Activated B cell treated with CpG ODN at 0.5 μM for 24 hours (primary cell): Measurements from ENCODE around the gene POLR3C. TPM values are rescaled to one million over a fixed set of nuclear protein-coding genes. Genes with fewer than 3 reads are reported as not detected.

Experiments used
- ATAC-seq: fragments of 200-7000 bp; cut with Tn5 transposase; one replicate; pipeline ENCODE4 v1.10.0; 2021; ENCODE audit warnings: low read depth, mild to moderate bottlenecking, moderate library complexity
- CTCF ChIA-PET: fragments of 350-600 bp; sonication (Branson Sonifier 250); formaldehyde crosslinking; loops from one replicate; lab custom pipeline; 2021; ENCODE audit warnings: antibody characterized with exemption; lab: Charles Lee
- POLR2A ChIA-PET: fragments of 350-600 bp; sonication (Branson Sonifier 250); formaldehyde crosslinking; loops from one replicate; lab custom pipeline; 2021; ENCODE audit warnings: antibody characterized with exemption; lab: Charles Lee
- DNase-seq: peaks from one replicate; pipeline ENCODE4 v3.0.0; 2022
- H3K27ac Mint-ChIP-seq: one replicate; pipeline ENCODE4 v1.8.0; 2020; ENCODE audit warnings: mixed read lengths
- H3K27me3 Mint-ChIP-seq: one replicate; pipeline ENCODE4 v1.8.0; 2021; ENCODE audit warnings: mixed read lengths
- H3K36me3 Mint-ChIP-seq: one replicate; pipeline ENCODE4 v1.8.0; 2021; ENCODE audit warnings: low read depth, mixed read lengths
- H3K4me1 Mint-ChIP-seq: one replicate; pipeline ENCODE4 v1.8.0; 2021; ENCODE audit warnings: mixed read lengths
- H3K4me3 Mint-ChIP-seq: one replicate; pipeline ENCODE4 v1.8.0; 2020; ENCODE audit warnings: mild to moderate bottlenecking, mixed read lengths
- H3K9me3 Mint-ChIP-seq: one replicate; pipeline ENCODE4 v1.8.0; 2020; ENCODE audit warnings: mixed read lengths
- intact Hi-C: fragments of 100-400 bp; cut with micrococcal nuclease; formaldehyde crosslinking; loops from one replicate; pipeline ENCODE4 v1.15.1; 2024
- total RNA-seq: library from RNA; stranded (reverse); gene quantifications from 2 replicates; pipeline ENCODE4 v1.2.3, GENCODE V29; 2022
- TF ChIP-seq, protein P1 (sequence below): fragments of 200-600 bp; IDR thresholded peaks from one replicate; pipeline ENCODE4 v1.8.0; 2022; ENCODE audit warnings: antibody characterized with exemption, mild to moderate bottlenecking

The POLR3C gene
- total RNA-seq, 1 donor from 2014 or later: 51.2 TPM

DNA sequence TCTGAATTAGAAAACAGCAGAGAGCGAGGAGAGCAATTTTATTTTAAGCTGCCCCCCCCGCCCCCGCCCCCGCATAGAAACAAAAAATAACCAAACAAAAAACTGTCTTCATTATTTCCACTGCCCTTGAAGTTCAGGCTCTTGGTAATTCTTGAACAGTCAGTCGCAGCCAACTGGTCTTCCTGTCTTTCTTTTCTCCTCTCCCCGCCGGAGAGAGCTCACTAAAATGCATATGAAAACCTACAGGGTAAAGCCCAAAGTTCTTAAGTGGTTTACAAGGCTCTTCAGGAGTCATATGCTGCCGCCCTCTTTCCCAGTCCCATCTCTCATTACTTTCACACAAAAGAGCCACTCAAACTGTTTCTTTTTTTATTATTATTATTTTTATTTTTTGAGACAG, 62.8 kb downstream of the POLR3C start:
- DNase-seq (no peak), ATAC-seq (no peak)
- Mint-ChIP-seq H3K27me3 (peaks cover 15% of the 10 kb centered on the region), H3K4me1 (peaks cover 19% of the 10 kb centered on the region), H3K4me3 (peak overlapping the region; percentile 41), H3K36me3 (no peaks in the 10 kb centered on the region), H3K27ac (no peak overlapping the region), H3K9me3 (no peaks in the 10 kb centered on the region)
- TF ChIP-seq, protein P1, sequence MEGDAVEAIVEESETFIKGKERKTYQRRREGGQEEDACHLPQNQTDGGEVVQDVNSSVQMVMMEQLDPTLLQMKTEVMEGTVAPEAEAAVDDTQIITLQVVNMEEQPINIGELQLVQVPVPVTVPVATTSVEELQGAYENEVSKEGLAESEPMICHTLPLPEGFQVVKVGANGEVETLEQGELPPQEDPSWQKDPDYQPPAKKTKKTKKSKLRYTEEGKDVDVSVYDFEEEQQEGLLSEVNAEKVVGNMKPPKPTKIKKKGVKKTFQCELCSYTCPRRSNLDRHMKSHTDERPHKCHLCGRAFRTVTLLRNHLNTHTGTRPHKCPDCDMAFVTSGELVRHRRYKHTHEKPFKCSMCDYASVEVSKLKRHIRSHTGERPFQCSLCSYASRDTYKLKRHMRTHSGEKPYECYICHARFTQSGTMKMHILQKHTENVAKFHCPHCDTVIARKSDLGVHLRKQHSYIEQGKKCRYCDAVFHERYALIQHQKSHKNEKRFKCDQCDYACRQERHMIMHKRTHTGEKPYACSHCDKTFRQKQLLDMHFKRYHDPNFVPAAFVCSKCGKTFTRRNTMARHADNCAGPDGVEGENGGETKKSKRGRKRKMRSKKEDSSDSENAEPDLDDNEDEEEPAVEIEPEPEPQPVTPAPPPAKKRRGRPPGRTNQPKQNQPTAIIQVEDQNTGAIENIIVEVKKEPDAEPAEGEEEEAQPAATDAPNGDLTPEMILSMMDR: no peak
- intact Hi-C loops: no loop called here
- ChIA-PET CTCF (interaction anchor here (1.0 kb wide), 1 partner anchor 41 kb away, joined by 4 read pairs; the partner anchor contains the start of gene NUDT17), POLR2A (interaction anchor here (1.7 to 4.3 kb wide), 3 partner anchors 14 to 41 kb away, joined by 9 to 41 read pairs (median 9); partner anchors contain the start of genes PIAS3 and RBM8A)

DNA sequence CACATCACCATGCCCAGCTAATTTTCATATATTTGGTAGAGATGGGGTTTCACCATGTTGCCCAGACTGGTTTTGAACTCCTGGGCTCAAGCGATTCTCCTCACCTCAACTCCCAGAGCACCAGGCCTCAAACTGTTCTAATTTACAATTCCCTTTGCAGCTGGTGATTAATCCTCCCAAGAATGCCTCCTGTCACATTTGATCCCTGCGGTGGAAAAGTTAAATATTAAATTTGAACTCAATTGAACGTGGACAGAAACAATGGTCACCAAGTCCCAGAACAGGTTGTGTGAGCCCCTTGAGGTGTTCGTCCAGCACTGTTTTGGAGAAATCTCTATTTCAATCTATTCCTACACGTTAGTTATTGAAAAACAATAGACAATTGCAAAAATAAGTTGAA, 63.6 kb downstream of the POLR3C start:
- TF ChIP-seq, protein P1: no peak
- no peak overlapping the region for H3K4me3 Mint-ChIP-seq
- ChIA-PET CTCF (no interaction called here), POLR2A (interaction anchor here (2.5 kb wide), 1 partner anchor 15 kb away, joined by 9 read pairs; no protein-coding TSS in a partner anchor)
- ATAC-seq (no peak), DNase-seq (no peak)
- H3K4me1 Mint-ChIP-seq: peaks cover 18% of the 10 kb centered on the region
- no peaks in the 10 kb centered on the region for H3K9me3 Mint-ChIP-seq
- intact Hi-C loops: no loop called here
- peaks cover 15% of the 10 kb centered on the region for H3K27me3 Mint-ChIP-seq
- no peaks in the 10 kb centered on the region for H3K36me3 Mint-ChIP-seq
- no peak overlapping the region for H3K27ac Mint-ChIP-seq

DNA sequence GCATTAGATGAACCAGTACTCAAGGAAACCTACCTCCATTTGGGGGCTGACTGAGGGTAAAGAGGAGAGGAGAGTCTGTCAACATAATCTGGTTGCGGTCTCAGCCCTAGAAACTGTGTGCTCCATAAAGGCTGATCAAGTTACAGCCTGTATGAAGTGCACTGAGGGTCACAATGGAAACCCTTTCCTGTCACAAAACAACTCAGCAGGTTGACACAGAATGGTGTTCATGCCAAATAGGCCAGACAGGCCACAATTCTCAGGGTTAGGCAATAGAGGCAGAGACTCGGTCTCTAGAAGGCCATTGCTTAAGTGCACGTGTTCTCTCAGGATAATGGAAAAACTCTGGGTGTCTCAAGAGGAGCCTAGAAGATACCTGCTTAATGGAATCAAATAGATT, 65.7 kb downstream of the POLR3C start:
- H3K4me1 Mint-ChIP-seq: peaks cover 15% of the 10 kb centered on the region
- H3K4me3 Mint-ChIP-seq: no peak overlapping the region
- TF ChIP-seq, protein P1: no peak
- ChIA-PET CTCF (no interaction called here), POLR2A (interaction anchor here (0.6 kb wide), 1 partner anchor 38 kb away, joined by 3 read pairs; no protein-coding TSS in a partner anchor)
- no peaks in the 10 kb centered on the region for H3K9me3 Mint-ChIP-seq
- intact Hi-C loops: no loop called here
- ATAC-seq (no peak), DNase-seq (no peak)
- H3K36me3 Mint-ChIP-seq: no peaks in the 10 kb centered on the region
- H3K27ac Mint-ChIP-seq: no peak overlapping the region
- peaks cover 5% of the 10 kb centered on the region for H3K27me3 Mint-ChIP-seq

DNA sequence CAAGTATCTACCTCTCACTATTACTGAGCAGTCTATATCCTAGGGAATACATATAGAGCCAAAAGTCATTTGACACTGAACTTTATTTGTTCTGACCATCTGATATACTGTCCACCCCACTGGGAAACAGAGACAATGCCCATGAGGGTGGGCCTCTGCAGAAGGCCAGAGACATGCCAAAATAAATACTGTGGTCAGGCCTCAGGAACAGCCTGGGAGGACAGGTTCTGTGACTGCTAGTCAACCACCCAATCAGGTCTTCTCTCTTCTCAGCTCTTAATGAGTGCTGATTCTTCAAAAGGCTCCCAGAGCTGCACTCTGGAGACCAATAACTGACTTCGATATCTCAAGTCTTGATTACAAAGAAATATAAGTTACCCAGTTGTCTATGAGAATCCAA, 67.1 kb downstream of the POLR3C start:
- ChIA-PET POLR2A (interaction anchor here (0.6 to 1.3 kb wide), 3 partner anchors 27 to 115 kb away, joined by 3 read pairs; partner anchors contain the start of genes PEX11B and RBM8A), CTCF (interaction anchor here (1.0 to 2.4 kb wide), 11 partner anchors 12 to 121 kb away, joined by 3 to 12 read pairs (median 5); partner anchors contain the start of genes ANKRD34A, NUDT17, PIAS3 and POLR3GL)
- TF ChIP-seq, protein P1: no peak
- Mint-ChIP-seq H3K9me3 (no peaks in the 10 kb centered on the region), H3K36me3 (no peaks in the 10 kb centered on the region), H3K4me1 (peaks cover 2% of the 10 kb centered on the region), H3K4me3 (no peak overlapping the region), H3K27me3 (no peaks in the 10 kb centered on the region), H3K27ac (no peak overlapping the region)
- DNase-seq (no peak), ATAC-seq (no peak)
- intact Hi-C loops: loop anchor here (1.0 kb wide), 1 partner anchor 122 kb away; no protein-coding TSS in a partner anchor

DNA sequence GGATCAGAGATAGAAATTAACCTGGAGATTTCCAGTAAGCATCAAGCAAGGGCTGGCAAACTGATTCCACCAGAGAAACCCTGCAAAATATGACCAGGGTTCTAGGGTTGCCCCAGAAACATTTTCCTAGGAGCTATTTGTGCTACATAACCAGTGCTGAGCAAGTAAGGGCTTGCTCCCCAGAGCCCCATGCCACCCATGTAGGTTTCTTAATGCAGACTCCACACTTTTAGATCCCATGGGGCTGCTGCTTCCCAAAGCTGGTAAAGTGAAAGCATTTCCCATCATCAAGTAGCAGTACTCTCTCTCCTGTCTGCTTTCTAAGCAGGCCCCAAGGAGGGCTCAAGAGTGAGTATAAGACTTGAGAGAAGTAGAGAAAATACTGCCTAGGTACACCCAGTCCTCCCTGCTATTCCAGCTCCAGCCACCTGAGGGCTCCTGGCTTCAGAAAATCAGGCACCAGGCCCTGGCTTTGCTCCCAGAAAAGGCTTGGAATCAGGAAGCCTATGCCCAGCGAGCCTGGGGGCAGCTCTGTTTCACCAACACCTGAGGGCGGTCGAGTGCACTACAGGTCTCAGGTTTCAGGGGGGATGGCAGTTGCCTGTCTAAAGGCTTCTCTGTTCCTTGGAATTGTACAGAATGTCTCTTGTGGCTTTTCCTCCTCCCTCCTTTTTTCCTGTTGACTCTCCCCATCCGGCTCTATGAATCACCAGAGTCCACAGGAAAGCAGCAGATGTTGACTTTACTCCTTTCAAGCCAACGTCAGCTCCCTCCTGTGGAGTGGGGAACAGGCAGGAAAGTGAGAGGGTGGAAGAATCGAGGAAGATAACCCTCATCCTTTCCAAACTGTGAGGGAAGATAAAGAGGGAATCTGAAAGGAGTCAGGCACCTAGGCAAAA, 67.8 kb downstream of the POLR3C start:
- Mint-ChIP-seq H3K27me3 (no peaks in the 10 kb centered on the region), H3K9me3 (no peaks in the 10 kb centered on the region), H3K4me1 (no peaks in the 10 kb centered on the region), H3K27ac (no peak overlapping the region), H3K36me3 (no peaks in the 10 kb centered on the region), H3K4me3 (no peak overlapping the region)
- CTCF ChIA-PET: interaction anchor here (0.8 to 2.4 kb wide), 13 partner anchors 13 to 120 kb away, joined by 3 to 12 read pairs (median 4); partner anchors contain the start of genes ANKRD34A, NUDT17, PIAS3 and POLR3GL
- TF ChIP-seq, protein P1: no peak
- ATAC-seq (peak; percentile 75), DNase-seq (peak; percentile 35)
- POLR2A ChIA-PET: interaction anchor here (0.5 to 1.3 kb wide), 5 partner anchors 26 to 114 kb away, joined by 3 read pairs; partner anchors contain the start of genes PEX11B and RBM8A
- intact Hi-C loops: loop anchor here (1.0 to 2.0 kb wide), 2 partner anchors 19 to 121 kb away; partner anchors contain the start of gene ITGA10
